SU-DHL-6 (cell line): ENCODE data around the gene ARMS2.

Source experiments
- H2AFZ ChIP-seq: fragments of 200-600 bp; sonication (generic); 2 replicates; pipeline ENCODE4 v1.6.1; 2014; ENCODE audit warnings: low read depth, mild to moderate bottlenecking, moderate library complexity, mixed read lengths, antibody characterized with exemption, low read length; ENCODE audit not compliant: severe bottlenecking
- H3F3A ChIP-seq: fragments of 200-600 bp; shearing (Covaris generic); 2 replicates; pipeline ENCODE4 v1.6.0; 2016; ENCODE audit warnings: antibody characterized with exemption, mild to moderate bottlenecking; ENCODE audit not compliant: insufficient read depth
- H3K27ac ChIP-seq: fragments of 200-600 bp; sonication (generic); 2 replicates; pipeline ENCODE4 v1.5.1; 2016; ENCODE audit warnings: low read depth, mild to moderate bottlenecking, low read length, moderate library complexity, mixed read lengths
- H3K27me3 ChIP-seq: fragments of 200-600 bp; sonication (generic), shearing (Covaris generic); 2 replicates; pipeline ENCODE4 v1.6.0; 2014; ENCODE audit warnings: mild to moderate bottlenecking, low read length
- H3K36me3 ChIP-seq: fragments of 200-600 bp; sonication (generic); 2 replicates; pipeline ENCODE4 v1.6.1; 2014; ENCODE audit warnings: mild to moderate bottlenecking, low read length, mixed read lengths
- H3K4me2 ChIP-seq: fragments of 300-600, 200-600 bp; shearing (Covaris generic), sonication (generic); 2 replicates; pipeline ENCODE4 v1.6.0; 2014; ENCODE audit warnings: low read length, low read depth, mild to moderate bottlenecking; ENCODE audit not compliant: poor library complexity, severe bottlenecking
- H3K4me3 ChIP-seq: fragments of 200-600 bp; sonication (generic); 2 replicates; pipeline ENCODE4 v1.5.1; 2014; ENCODE audit warnings: antibody characterized with exemption, low read length, mild to moderate bottlenecking, mixed read lengths; ENCODE audit not compliant: insufficient read depth, poor library complexity, severe bottlenecking
- H3K79me2 ChIP-seq: fragments of 200-600 bp; sonication (generic); 2 replicates; pipeline ENCODE4 v1.6.1; 2014; ENCODE audit warnings: mild to moderate bottlenecking, low read length, moderate library complexity; ENCODE audit not compliant: insufficient read depth
- H3K9ac ChIP-seq: fragments of 200-600 bp; sonication (generic); 2 replicates; pipeline ENCODE4 v1.7.0; 2014; ENCODE audit warnings: mild to moderate bottlenecking, low read length
- H3K9me2 ChIP-seq: fragments of 200-600 bp; sonication (generic); replicated peaks from 2 replicates; pipeline ENCODE4 v1.6.1; 2014; ENCODE audit warnings: low read length; ENCODE audit not compliant: insufficient read depth
- H3K9me3 ChIP-seq: fragments of 200-600 bp; sonication (generic); 2 replicates; pipeline ENCODE4 v1.6.1; 2014; ENCODE audit warnings: low read length, mixed read lengths; ENCODE audit not compliant: insufficient read depth
- H4K20me1 ChIP-seq: fragments of 200-600 bp; sonication (generic); 2 replicates; pipeline ENCODE4 v1.6.1; 2014; ENCODE audit warnings: low read depth, mild to moderate bottlenecking, antibody characterized with exemption, low read length, moderate library complexity, mixed read lengths
- CTCF ChIP-seq: fragments of 200-600 bp; sonication (generic); IDR thresholded peaks from one replicate; pipeline ENCODE4 v1.5.1; 2017; ENCODE audit warnings: antibody characterized with exemption, mild to moderate bottlenecking, low read length, moderate library complexity; ENCODE audit not compliant: insufficient read depth, poor library complexity, severe bottlenecking
- EZH2phosphoT487 ChIP-seq: fragments of 200-600 bp; sonication (generic), shearing (Covaris generic); conservative IDR thresholded peaks from 2 replicates; pipeline ENCODE4 v1.6.1; 2018; ENCODE audit warnings: mild to moderate bottlenecking, antibody characterized with exemption, low read length, moderate library complexity, mixed read lengths

Gene ARMS2

GRCh38 chr10:122417667-122418066, 36.8 kb upstream of the ARMS2 start:
- H3K27me3 ChIP-seq: no peaks in the 10 kb centered on the region
- H4K20me1 ChIP-seq: no peaks in the 10 kb centered on the region
- H3K27ac ChIP-seq: no peak overlapping the region
- H3K79me2 ChIP-seq: no peaks in the 10 kb centered on the region
- H3K9ac ChIP-seq: no peak overlapping the region
- no peak overlapping the region for H2AFZ ChIP-seq
- no peak for TF ChIP-seq CTCF
- TF ChIP-seq EZH2phosphoT487: no peak
- H3K4me2 ChIP-seq: no peak overlapping the region
- H3K9me3 ChIP-seq: no peaks in the 10 kb centered on the region
- H3K36me3 ChIP-seq: no peaks in the 10 kb centered on the region
- H3F3A ChIP-seq: no peaks in the 10 kb centered on the region
- no peaks in the 10 kb centered on the region for H3K9me2 ChIP-seq
- no peak overlapping the region for H3K4me3 ChIP-seq

GRCh38 chr10:122419016-122419415, 35.4 kb upstream of the ARMS2 start:
- TF ChIP-seq EZH2phosphoT487 (no peak), CTCF (no peak)
- Histone ChIP-seq H3K79me2 (no peaks in the 10 kb centered on the region), H3K9me3 (no peaks in the 10 kb centered on the region), H4K20me1 (no peaks in the 10 kb centered on the region), H3K27ac (no peak overlapping the region), H3K4me3 (no peak overlapping the region), H2AFZ (no peak overlapping the region), H3K36me3 (no peaks in the 10 kb centered on the region), H3F3A (no peaks in the 10 kb centered on the region), H3K9me2 (no peaks in the 10 kb centered on the region), H3K9ac (no peak overlapping the region), H3K4me2 (no peak overlapping the region), H3K27me3 (no peaks in the 10 kb centered on the region)

- Histone ChIP-seq H3F3A (no peaks in the 10 kb centered on the region), H3K4me2 (no peak overlapping the region), H3K9me2 (no peaks in the 10 kb centered on the region), H2AFZ (no peak overlapping the region), H3K4me3 (no peak overlapping the region), H3K79me2 (no peaks in the 10 kb centered on the region), H3K9me3 (no peaks in the 10 kb centered on the region), H3K9ac (no peak overlapping the region), H4K20me1 (no peaks in the 10 kb centered on the region), H3K27ac (no peak overlapping the region), H3K36me3 (no peaks in the 10 kb centered on the region), H3K27me3 (no peaks in the 10 kb centered on the region)
- TF ChIP-seq EZH2phosphoT487: no peak
- TF ChIP-seq CTCF: no peak
Observed at GRCh38 chr10:122419876-122420623, 34.4 kb upstream of the ARMS2 start.
